Body of pancreas (tissue), 4 donors: ENCODE results near the gene SPRN. TPM values are rescaled to one million over a fixed set of nuclear protein-coding genes. Genes with fewer than 3 reads are reported as not detected.

Experiments
- ATAC-seq: fragments of 150-250 bp; one replicate; pipeline ENCODE4 v1.9.1; 2016
- DNase-seq, 4 donors: peaks; one replicate each; pipeline ENCODE4 v3.0.0-alpha.2; 2019
- H3K27ac ChIP-seq, 4 donors: fragments of 200-600 bp; sonication (generic); 1 replicate in 3 of 4; 2 replicates in 1 of 4; pipeline versions ENCODE4 v1.5.1 to v1.6.1; 2016 to 2019; ENCODE audit warnings: mild to moderate bottlenecking in 1 of 4, mixed read lengths in 1 of 4, moderate library complexity in 1 of 4
- H3K27me3 ChIP-seq, 2 donors: fragments of 200-600 bp; sonication (generic); one replicate each; pipeline ENCODE4 v1.6.0; 2016; ENCODE audit warnings: mild to moderate bottlenecking in 1 of 2
- H3K36me3 ChIP-seq, 2 donors: fragments of 200-600 bp; sonication (generic); replicated peaks in 1 of 2; 2 replicates each; pipeline ENCODE4 v1.5.1; 2016; ENCODE audit warnings: low read depth in 2 of 2; ENCODE audit not compliant: insufficient read depth in 1 of 2
- H3K4me1 ChIP-seq: fragments of 200-600 bp; sonication (generic); one replicate; pipeline ENCODE4 v1.6.0; 2016
- H3K4me3 ChIP-seq, 2 donors: fragments of 200-600 bp; sonication (generic); 1 replicate in 1 of 2; 2 replicates in 1 of 2; pipeline ENCODE4 v1.5.1; 2016 to 2019
- H3K9me3 ChIP-seq, 3 donors: fragments of 200-600 bp; sonication (generic); 1 replicate in 2 of 3; 2 replicates in 1 of 3; pipeline ENCODE4 v1.5.1; 2016
- POLR2A ChIP-seq, 3 donors: fragments of 450-650 bp; IDR thresholded peaks; one replicate each; pipeline ENCODE4 v1.6.1; 2016; ENCODE audit warnings: antibody characterized with exemption in 3 of 3, mild to moderate bottlenecking in 2 of 3
- WGBS, 2 donors: methylation state at CpG; one replicate each; pipeline ENCODE4 v1.1.5; 2017; 5-methylcytosine and 5-hydroxymethylcytosine counted together
- intact Hi-C: fragments of 100-400 bp; cut with DNase I; formaldehyde crosslinking; loops from one replicate; pipeline ENCODE4 v1.15.1; 2023
- total RNA-seq, 2 donors: library from RNA; depleted of rRNA; stranded (reverse); fragments of >200 nt; gene quantifications; one replicate each; pipeline ENCODE4 v1.1.0, GENCODE V29; 2016
- TF ChIP-seq, protein P1 (sequence below), 7 experiments: fragments of 450-650 bp in 4 of 7; fragments of 200-600 bp in 3 of 7; sonication (generic) in 3 of 7; IDR thresholded peaks; one replicate each; pipeline ENCODE4 v1.5.1; 2016 to 2019; ENCODE audit warnings: antibody characterized with exemption in 7 of 7

SPRN gene
- total RNA-seq, 2 donors from 2014 or later: not detected

DNA sequence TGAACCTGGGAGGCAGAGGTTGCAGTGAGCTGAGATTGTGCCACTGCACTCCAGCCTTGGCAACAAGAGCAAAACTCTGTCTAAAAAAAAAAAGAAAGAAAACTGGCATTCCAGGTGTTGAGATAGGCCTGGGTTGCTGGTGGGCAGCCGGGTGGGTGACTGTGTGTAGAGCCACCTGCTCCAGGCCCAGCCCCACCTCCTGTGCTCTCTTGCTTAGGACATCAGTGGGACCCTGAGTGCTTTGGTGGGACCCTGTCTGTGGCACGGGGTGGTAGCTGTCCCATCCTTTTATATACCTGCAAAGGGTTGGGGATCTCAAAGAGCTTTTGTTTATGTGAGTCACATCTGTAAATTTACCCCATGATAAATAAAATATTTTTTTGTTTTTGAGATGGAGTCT is 39.2 kb downstream of the SPRN start:
- ATAC-seq (no peak), DNase-seq (no peak)
- Histone ChIP-seq H3K27me3 (no peaks in the 10 kb centered on the region), H3K4me1 (no peaks in the 10 kb centered on the region), H3K4me3 (no peak overlapping the region), H3K27ac (no peak overlapping the region), H3K36me3 (no peaks in the 10 kb centered on the region), H3K9me3 (no peaks in the 10 kb centered on the region)
- intact Hi-C loops: no loop called here
- TF ChIP-seq POLR2A (IDR thresholded peaks at IDR 0.05): no peak
- TF ChIP-seq, protein P1, sequence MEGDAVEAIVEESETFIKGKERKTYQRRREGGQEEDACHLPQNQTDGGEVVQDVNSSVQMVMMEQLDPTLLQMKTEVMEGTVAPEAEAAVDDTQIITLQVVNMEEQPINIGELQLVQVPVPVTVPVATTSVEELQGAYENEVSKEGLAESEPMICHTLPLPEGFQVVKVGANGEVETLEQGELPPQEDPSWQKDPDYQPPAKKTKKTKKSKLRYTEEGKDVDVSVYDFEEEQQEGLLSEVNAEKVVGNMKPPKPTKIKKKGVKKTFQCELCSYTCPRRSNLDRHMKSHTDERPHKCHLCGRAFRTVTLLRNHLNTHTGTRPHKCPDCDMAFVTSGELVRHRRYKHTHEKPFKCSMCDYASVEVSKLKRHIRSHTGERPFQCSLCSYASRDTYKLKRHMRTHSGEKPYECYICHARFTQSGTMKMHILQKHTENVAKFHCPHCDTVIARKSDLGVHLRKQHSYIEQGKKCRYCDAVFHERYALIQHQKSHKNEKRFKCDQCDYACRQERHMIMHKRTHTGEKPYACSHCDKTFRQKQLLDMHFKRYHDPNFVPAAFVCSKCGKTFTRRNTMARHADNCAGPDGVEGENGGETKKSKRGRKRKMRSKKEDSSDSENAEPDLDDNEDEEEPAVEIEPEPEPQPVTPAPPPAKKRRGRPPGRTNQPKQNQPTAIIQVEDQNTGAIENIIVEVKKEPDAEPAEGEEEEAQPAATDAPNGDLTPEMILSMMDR (IDR thresholded peaks at IDR 0.05): no peak
- 87 to 97% methylated on average over 2 of the region's 2 CpGs for WGBS, 2 donors

GRCh38 chr10:133384071-133384470 is 40.4 kb downstream of the SPRN start:
- ATAC-seq (no peak), DNase-seq (no peak)
- intact Hi-C loops: no loop called here
- Histone ChIP-seq H3K4me1 (peaks cover 7% of the 10 kb centered on the region), H3K27ac (no peak overlapping the region), H3K4me3 (no peak overlapping the region), H3K9me3 (no peaks in the 10 kb centered on the region), H3K36me3 (no peaks in the 10 kb centered on the region), H3K27me3 (no peaks in the 10 kb centered on the region)
- TF ChIP-seq POLR2A (IDR thresholded peaks at IDR 0.05): no peak
- TF ChIP-seq, protein P1 (IDR thresholded peaks at IDR 0.05): no peak
- 87 to 92% methylated on average over 3 to 13 of the region's 13 CpGs for WGBS, 2 donors

- intact Hi-C loops: no loop called here
These were observed 40.9 kb downstream of the SPRN start for GRCh38 chr10:133383551-133383950.

DNA sequence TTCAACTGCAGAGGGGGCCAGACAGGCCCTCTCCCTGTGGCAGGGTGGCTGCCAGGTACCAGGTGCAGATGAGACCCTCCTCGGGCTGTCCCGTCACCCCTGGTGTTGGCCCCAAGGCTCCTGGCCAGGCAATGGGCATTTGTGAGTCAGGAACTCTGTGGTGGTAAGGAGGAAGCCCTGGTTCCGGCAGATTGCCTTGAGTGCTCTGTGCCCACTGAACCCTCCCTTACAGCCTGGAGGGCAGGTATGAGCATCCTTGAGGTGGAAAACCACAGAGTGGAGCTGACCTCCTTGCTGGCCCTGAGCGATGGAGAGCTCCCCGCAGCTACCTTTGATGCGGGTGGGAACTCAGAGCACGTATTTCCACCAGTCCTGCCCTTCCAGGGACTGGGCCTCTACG is 43.4 kb downstream of the SPRN start:
- DNase-seq (no peak), ATAC-seq (no peak)
- H3K36me3 ChIP-seq: no peaks in the 10 kb centered on the region
- no peaks in the 10 kb centered on the region for H3K27me3 ChIP-seq
- no peak overlapping the region for H3K27ac ChIP-seq
- 73 to 77% methylated on average over 5 to 7 of the region's 8 CpGs for WGBS, 2 donors
- H3K9me3 ChIP-seq: no peaks in the 10 kb centered on the region
- peaks cover 19% of the 10 kb centered on the region for H3K4me1 ChIP-seq
- intact Hi-C loops: no loop called here
- TF ChIP-seq, protein P1 (IDR thresholded peaks at IDR 0.05): no peak
- no peak for TF ChIP-seq POLR2A (IDR thresholded peaks at IDR 0.05)
- no peak overlapping the region for H3K4me3 ChIP-seq

More at GRCh38 chr10:133383551-133383950, 40.9 kb downstream of the SPRN start:
- TF ChIP-seq, protein P1 (IDR thresholded peaks at IDR 0.05): no peak
- TF ChIP-seq POLR2A (IDR thresholded peaks at IDR 0.05): no peak
- H3K27me3 ChIP-seq: no peaks in the 10 kb centered on the region
- no peak for ATAC-seq
- WGBS, 2 donors: 95 to 97% methylated on average over 4 of the region's 4 CpGs
- no peaks in the 10 kb centered on the region for H3K36me3 ChIP-seq
- H3K9me3 ChIP-seq: no peaks in the 10 kb centered on the region
- DNase-seq: no peak
- no peak overlapping the region for H3K27ac ChIP-seq
- peaks cover 8% of the 10 kb centered on the region for H3K4me1 ChIP-seq
- no peak overlapping the region for H3K4me3 ChIP-seq
